ENCODE results near the gene CCDC7.
"Not testable (repeated sequence)": the region's sequence is repeated elsewhere in the genome, so short reads cannot be mapped to it uniquely, and the experiment has no call there.

CCDC7 gene

DNA sequence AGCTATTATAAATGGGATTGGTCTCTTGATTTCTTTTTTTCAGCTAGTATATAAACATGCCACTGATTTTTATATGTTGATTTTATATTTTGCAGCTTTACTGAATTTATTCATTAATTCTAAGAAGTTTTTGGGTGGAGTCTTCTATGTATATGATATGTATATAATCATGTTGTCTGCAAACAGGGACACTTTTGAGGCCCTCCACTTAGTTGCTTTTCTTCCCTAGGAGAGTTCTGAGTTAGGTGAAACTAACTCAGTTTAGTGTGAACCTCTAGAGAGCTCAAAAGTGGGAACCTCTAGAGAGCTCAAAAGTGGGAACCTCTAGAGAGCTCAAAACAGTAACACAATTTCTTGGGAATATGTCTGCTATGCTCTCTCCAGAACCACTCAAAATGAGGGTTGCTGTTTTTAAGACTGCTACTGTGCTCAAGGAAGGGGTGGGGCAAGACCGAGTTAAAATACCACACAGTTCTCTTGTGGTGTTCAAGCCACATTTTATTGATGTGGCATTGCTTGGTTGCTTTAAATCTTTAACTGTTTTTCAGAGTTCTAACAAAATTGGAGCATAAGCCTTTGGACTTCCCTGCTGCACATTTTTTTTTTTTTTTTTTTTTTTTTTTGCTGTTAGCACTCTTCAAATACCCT is 13.2 kb downstream of the CCDC7 start:
- DNase-seq: no peak

DNA sequence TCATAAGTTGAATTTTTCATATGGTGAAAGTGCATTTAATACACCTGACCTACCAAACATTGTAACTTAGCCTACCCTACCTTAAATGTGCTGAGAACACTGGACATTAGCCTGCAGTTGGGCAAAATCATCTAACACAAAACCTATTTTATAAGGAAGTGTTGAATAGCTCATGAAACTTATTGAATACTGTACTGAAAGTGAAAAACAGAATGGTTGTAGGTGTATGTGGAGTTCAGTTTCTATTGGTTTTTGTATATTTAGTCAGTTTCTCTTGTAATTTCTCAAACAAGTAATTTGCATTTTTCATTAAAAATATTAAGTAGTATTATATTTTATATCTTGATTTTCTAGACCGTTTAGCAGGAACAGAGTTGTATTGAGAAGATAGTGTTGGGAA is 15.3 kb downstream of the CCDC7 start:
- no peak for DNase-seq

DNA sequence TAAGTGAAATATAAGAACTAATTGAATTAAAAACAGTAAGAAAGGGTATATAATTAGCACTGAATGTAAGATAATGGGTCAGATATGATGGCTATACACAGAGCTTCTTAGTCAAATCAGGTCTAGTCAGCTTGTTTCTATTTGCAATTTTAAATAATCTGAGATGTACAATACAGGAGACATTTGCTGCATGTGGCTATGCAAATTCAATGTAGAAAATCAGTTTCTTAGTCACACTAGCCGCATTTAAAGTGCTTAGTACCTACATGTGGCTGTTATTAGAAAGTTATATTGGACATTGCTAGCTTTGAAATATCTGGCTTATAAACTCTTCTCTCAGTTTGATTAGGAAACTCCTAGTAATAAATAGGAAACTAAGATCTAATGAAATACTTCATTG is 25.3 kb downstream of the CCDC7 start:
- DNase-seq: no peak

DNA sequence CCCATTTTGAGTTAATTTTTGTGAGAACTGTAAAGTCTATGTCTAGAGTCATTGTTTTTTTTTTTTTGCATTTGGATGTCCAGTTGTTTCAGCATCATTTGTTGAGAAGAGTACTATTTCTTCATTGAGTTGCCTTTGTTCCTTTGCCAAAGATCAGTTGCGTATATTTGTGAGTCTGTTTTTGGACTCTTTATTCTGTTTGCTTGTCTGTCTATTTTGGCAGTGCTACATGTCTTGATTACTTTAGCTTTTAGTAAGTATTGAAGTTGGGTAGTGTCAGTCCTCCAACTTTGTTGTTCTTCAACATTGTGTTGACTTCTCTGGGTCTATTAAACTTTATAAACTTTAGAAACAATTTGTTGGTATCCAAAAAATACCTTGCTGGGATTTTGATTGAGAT is 31.6 kb downstream of the CCDC7 start:
- no peak for DNase-seq

DNA sequence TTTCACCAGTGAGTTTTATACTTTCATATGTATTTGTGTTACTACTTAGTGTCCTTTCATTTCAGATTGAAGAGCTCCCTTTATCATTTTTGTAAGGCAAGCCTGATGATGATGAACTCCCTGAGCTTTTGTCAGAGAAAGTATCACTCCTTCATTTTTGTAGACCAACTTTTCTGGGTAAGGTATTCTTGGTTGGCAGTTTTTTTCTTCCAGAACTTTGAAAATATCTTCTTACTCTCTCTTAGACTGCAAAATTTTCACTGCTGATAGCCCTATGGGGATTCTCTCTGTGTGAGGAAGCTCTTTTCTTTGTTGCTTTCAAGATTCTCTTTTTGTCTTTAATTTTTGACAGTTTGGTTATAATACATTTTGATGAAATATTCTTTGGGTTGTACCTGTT is 35.7 kb downstream of the CCDC7 start:
- no peak for DNase-seq

DNA sequence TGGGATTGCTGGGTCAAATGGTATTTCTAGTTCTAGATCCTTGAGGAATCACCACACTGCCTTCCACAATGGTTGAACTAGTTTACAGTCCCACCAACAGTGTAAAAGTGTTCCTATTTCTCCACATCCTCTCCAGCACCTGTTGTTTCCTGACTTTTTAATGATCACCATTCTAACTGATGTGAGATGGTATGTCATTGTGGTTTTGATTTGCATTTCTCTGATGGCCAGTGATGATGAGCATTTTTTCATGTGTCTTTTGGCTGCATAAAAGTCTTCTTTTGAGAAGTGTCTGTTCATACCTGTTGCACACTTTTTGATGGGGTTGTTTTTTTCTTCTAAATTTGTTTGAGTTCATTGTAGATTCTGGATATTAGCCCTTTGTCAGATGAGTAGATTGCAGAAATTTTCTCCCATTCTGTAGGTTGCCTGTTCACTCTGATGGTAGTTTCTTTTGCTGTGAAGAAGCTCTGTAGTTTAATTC is 37.1 kb downstream of the CCDC7 start:
- DNase-seq: not testable (repeated sequence)

DNA sequence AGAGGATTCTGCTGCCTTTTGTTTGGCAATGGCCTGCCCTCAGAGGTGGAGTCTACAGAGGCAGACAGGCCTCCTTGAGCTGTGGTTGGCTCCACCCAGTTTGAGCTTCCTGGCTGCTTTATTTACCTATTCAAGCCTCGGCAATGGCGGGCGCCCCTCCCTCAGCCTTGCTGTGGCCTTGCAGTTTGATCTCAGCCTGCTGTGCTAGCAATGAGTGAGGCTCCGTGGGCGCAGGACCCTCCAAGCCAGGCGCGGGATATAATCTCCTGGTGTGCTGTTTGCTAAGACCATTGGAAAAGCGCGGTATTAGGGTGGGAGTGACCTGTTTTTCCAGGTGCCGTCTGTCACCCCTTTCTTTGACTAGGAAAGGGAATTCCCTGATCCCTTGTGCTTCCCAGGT is 42.1 kb downstream of the CCDC7 start:
- not testable (repeated sequence) for DNase-seq

DNA sequence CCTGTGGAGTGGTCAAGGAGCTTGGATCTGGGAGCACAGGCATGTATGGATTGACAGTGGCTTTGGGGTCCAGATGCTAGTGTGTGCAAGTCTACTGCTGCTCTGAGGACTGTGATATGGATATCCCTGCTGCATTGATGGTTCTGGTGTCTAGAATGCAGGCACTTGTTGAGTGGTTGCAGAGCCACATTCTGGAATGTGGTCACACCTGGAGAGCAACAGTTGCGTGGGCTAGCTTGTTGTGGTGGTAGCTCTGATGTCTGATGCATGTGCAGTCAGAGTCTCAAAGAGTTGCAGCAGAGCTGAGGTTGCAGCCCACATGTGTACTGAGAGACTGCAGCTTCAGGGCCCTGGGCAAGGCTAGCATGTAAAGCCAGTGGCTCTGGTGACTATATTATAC is 43.2 kb downstream of the CCDC7 start:
- no peak for DNase-seq

DNA sequence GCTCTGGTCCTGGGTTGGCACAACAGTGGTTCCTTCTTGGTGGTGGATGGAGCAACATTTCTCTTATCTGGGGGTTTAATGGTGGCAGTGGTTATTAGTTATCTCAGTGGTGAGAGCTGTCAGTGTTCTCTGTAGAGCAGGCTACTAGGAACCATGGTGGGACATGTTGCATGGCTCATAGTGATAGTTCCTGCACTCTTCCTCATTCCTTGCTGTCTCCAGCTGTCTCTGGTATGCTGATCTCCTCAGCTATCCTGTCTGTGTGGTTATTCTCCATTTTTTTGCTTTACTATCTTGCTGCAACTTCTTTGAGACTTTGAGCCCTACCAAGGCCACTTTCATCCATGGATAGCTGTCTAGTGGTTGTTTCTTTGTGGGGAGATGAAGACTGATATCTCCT is 44.0 kb downstream of the CCDC7 start:
- no peak for DNase-seq

DNA sequence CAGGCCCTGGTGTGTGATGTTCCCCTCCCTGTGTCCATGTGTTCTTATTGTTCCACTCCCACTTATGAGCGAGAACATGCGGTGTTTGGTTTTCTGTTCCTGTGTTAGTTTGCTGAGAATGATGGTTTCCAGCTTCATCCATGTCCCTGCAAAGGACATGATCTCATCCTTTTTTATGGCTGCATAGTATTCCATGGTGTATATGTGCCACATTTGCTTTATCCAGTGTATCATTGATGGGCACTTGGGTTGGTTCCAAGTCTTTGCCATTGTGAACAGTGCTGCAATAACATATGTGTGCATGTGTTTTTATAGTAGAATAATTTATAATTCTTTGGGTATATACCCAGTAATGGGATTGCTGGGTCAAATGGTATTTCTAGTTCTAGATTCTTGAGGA is 48.6 kb downstream of the CCDC7 start:
- not testable (repeated sequence) for DNase-seq

DNA sequence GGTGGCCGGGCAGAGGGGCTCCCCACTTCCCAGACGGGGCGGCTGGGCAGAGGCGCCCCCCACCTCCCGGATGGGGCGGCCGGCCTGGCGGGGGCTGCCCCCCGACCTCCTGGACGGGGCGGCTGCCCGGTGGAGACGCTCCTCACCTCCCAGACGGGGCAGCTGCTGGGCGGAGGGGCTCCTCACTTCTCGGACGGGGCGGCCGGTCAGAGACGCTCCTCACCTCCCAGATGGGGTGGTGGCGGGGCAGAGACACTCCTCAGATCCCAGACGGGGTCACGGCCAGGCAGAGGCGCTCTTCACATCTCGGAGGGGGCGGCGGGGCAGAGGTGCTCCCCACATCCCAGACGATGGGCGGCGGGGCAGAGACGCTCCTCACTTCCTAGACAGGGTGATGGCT is 54.2 kb downstream of the CCDC7 start:
- DNase-seq: not testable (repeated sequence)

DNA sequence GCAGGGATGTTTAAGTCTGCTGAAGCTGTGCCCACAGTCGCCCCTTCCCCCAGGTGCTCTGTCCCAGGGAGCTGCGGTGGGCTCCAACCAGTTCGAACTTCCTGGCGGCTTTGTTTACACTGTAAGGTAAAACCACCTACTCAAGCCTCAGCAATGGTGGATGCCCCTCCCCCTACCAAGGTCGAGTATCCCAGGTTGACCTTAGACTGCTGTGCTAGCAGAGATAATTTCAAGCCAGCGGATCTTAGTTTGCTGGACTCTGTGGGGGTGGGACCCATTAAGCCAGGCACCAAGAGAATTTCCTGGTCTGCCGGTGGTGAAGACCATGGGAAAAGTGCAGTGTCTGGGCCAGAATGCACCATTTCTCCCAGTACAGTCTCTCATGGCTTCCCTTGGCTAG is 56.0 kb downstream of the CCDC7 start:
- DNase-seq: no peak

DNA sequence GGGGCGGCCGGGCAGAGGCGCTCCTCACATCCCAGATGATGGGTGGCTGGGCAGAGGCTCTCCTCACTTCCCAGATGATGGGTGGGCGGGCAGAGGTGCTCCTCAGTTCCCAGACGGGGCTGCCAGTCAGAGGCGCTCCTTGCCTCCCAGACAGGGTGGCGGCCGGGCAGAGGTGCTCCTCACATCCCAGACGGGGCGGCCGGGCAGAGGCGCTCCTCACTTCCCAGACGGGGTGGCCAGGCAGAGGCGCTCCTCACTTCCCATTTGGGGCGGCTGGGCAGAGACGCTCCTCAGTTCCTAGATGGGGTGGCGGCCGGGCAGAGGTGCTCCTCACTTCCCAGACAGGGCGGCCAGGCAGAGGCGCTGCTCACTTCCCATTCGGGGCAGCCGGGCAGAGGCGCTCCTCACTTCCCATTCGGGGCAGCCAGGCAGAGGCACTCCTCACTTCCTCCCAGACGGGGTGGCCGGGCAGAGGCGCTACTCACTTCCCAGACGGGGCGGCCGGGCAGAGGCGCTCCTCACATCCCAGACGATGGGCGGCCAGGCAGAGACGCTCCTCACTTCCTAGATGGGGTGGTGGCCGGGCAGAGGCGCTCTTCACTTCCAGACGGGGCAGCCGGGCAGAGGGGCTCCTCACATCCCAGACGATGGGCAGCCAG is 60.0 kb downstream of the CCDC7 start:
- not testable (repeated sequence) for DNase-seq

DNA sequence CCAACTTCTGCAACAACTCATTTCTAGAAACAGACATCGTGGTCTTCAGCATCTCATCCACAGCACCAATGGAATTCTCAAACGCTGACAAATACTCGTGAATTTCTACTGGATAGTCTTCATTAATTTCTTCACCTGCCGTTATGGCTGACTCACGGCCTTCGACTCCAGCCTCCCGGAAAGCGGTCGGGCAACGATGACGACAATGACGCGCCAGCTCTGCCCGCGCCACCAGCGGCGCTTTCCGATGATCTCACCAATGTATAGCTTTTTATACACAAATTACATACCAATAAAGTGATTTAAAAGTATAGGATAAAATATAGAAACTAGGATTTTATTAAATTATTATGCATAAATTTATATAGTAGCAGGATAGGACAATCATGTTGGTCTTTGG is 65.7 kb downstream of the CCDC7 start:
- no peak for DNase-seq

DNA sequence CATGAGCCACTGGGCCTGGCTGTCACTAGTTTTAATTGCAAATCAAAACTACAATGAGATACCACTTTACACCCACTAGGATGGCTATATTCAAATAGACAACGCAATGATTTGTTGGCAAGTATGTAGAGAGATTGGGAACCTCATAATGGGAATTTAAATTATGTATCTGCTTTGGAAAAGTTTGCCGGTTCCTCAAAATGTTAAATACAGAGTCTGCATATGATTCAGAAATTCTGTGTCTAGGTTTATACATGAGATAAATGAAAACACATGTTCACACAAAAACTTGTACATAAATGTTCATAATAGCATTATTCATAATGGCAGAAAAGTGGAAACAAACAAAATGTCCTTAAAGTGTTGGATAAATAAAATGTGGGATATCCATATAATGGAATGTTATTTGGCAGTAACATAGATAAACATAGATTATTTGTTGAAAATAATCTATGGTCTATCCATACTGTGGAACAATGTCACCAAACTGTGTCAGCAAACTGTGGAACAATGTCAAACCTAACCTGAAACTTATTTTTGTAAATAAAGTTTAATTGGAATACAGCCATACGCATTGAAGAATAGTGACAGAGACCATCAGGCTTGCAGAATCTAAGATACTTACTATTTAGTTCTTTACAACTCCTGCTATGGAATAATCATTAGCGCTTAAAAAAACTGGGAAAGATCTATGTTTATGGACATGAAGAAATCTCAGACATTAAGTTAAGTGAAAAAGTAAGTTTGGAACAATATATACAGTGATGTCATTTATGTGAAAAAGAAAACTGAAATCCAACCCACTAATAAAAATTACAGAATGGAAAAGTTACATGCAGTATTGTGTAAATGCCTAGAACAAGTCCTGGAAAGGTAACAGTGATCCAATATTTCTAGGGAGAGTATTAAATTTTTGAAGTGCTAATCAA is 70.9 kb downstream of the CCDC7 start:
- no peak for DNase-seq

DNA sequence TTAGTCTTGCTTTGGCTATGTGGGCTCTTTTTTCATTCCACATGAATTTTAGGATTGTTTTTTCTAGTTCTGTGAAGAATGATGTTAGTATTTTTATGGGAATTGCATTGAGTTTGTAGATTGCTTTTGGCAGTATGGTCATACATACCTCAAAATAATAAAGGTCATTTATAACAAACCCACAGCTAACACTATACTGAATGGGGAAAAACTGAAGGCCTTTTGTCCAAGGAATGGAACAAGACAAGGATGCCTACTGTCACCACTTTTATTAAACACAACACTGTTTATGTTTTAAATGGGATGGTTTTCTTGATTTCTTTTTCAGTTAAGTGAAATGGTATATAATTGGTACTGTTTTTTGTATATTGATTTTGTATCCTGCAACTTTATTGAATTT is 84.3 kb downstream of the CCDC7 start:
- no peak for DNase-seq

DNA sequence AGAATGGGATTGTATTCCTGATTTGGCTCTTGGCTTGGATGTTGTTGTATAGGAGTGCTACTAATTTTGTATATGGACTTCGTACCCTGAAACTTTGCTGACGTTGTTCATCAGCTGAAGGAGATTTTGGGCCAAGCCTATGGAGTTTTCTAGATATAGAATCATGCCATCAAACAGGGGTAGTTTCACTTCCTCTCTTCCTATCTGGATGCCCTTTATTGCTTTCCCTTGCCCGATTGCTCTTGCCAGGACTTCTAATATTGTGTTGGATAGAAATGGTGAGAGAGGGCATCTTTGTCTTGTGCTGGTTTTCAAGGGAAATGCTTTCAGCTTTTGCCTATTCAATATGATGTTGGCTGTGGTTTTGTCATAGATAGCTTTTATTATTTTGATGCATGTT is 92.3 kb downstream of the CCDC7 start:
- no peak for DNase-seq

DNA sequence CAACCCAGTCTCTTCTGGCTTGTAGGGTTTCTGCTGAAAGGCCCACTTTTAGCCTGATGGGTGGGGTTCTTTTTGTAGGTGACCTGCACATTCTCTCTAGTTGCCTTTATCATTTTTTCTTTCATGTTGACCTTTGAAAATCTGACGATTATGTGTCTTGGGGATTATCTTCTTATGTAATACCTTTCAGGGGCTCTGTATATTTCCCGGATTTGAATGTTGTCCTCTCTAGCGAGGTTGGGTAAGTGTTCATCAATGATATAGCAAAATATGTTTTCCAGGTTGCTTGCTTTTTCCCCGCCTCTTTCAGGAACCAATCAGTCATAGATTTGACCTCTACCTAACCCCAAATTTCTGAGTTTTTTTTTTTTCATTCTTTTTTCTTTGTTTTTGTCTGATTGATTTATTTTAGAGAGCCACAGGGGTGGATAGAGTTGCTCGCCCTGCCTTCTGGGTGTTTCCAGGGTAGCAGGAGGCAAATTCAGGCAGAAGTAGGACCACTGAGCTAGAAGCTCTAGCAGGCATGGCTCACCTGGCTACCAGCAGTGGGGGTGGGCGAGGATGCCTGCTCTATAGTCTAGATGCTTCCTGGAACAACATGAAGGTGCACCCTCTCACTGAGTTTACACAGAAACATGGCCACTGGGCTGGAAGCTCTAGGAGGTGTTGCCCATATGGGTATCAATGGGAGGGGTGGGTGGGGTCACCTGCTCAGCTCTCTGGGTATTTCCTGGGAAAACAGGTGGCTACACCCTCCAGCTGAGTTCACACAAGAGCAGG is 94.9 kb downstream of the CCDC7 start:
- DNase-seq: no peak

DNA sequence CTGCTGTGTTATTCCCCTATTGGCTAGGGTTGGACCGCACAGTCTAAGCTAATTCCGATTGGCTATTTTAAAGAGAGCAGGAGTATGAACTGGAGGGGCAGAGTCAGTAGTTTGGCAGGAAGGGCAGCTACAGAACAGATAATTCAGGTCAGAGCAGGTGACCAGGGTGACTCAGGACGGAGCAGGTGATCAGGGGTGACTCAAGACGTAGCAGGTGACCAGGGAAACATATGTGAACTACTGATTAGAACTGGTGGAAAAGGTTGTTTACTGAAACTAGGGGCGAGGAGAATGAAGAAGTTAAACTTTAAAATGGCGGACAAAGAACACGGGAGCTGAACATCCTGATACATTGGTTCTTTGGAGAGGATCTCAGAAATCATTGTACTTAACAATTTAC is 102.3 kb downstream of the CCDC7 start:
- no peak for DNase-seq

DNA sequence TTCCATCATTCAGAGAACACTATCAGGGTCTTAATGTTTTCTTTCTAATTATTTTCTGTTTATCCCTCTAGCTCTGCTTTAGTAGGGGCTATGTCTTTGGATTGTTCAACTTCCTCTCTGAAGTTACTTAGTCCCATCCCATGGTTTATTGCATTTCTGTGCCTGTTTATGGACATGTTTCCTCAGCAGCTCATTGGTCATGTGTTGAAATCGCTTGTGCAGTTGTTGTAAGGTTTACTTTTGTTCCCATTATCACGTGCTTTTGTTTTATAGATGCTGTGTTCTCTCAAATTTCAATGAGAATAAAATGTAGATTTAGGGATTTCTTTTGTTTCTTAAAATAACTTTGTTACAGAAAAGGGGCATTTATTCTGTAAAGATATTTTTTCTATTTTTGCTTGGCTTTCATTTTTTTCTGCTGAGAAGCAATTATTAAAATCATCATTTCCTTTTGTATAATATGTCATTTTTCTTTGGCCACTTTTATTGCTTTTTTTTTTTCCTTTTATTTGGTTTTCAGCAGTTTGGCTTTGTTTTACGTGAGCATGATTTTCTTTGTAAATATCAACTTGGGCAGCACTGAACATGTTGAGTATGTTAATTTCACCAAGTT is 110.9 kb downstream of the CCDC7 start:
- DNase-seq: no peak

DNA sequence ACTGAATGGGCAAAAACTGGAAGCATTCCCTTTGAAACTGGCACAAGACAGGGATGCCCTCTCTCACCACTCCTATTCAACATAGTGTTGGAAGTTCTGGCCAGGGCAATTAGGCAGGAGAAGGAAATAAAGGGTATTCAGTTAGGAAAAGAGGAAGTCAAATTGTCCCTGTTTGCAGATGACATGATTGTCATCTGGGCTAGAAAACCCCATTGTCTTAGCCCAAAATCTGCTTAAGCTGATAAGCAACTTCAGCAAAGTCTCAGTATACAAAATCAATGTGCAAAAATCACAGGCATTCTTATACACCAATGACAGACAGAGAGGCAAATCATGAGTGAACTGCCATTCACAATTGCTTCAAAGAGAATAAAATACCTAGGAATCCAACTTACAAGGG is 116.8 kb downstream of the CCDC7 start:
- DNase-seq: not testable (repeated sequence)

DNA sequence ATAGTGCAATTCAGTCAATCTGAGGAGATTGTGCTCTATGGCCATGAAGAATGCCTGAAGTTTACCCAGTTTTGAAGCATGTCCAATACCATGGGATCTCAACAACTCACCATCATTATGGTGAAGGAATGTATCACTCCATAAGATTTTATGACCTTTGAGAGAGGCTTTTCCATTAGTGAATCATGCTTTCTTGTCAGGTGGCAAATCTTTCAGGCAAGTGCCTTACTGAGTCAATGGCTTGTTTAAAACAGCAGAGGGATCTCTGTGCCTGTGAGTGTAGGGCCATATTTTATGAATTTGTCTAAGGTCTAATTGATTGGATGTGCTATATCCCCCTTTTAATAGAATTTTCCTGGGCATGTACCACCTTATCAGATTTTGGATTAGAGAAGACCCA is 131.5 kb downstream of the CCDC7 start:
- no peak for DNase-seq

DNA sequence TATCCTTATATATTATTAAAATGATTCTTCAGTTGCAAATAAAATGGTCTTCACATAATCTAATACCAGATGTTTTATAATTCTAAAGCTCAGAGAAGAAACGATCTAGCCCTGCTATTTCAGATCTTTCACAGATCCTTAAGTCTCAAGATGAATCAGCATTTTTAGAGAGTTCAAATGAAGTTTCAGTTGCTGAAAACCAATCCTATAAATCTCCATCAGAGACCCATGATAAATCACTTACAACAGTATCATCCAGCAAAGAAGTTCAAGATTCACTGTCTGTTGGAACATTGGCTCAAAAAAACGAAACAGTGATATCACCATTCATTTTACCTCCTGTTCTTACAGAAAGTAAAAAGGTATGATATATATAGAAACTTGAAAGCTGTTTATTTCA is 137.0 kb downstream of the CCDC7 start:
- no peak for DNase-seq
